Measurements from ENCODE around the gene FEM1A.
"Not testable (repeated sequence)": the region's sequence is repeated elsewhere in the genome, so short reads cannot be mapped to it uniquely, and the experiment has no call there.

Gene FEM1A

DNA sequence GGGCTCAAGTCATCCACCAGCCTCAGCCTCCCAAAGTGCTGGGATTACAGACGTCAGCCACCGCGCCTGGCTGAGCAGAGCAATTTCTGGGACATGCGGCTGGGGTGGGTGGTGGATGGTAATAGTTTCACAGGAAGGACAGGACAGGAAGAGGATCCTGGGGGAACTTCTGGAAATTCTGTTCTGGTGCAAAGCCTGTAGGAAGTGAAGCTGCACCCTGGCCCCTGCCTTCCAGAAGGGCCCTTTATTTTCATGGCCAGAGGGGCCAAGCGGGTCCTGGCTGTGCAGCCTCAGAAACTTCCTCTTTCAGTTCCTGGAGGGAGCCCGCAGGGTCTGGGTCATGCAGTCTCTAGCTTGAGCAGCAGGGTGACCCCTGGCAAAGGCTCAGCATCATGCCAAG, 15.7 kb downstream of the FEM1A start:
- DNase-seq (ENCODE audit: insufficient read length, low spot score) (no peak), FAIRE-seq (no peak)

- FAIRE-seq, result peak; percentile 71
- DNase-seq (ENCODE audit: insufficient read length, low spot score), result peak; percentile 74
Observed at GRCh38 chr19:4811328-4812131, 20.0 kb downstream of the FEM1A start.

DNA sequence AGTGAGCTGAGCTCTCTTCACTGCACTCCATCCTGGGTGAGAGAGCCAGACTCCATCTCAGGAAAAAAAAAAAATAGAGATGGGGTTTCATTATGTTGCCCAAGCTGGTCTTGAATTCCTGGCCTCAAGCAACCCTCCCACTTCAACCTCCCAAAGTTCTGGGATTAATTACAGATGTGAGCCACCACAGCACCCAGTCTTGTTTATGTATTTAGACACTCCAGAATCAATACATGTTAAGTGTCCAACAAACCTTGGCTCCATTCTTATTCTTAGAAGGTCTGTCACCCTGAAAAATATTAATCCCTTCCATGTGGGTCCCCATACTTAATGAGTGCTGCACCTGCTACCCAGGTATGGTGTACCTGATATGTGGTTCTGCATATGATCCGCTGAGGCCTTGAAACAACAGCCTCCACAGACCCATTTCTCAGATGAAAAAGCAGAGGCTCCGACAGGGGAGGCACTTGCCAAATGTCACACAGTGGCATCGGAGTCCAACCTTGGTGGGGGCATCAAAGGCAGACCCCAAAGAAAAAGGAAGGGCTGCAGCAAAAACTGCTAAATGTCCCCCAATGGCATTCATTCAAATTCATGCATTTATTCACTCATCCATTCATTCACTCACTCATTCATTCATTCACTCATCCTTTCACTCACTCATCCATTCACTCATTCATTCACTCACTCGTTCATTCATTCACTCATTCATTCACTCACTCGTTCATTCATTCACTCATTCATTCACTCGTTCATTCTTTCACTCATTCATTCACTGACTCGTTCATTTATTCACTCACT, 23.3 kb downstream of the FEM1A start:
- DNase-seq (ENCODE audit: insufficient read length, low spot score) (no peak), FAIRE-seq (no peak)

GRCh38 chr19:4815426-4816201, 24.1 kb downstream of the FEM1A start:
- FAIRE-seq, result peak; percentile 98

GRCh38 chr19:4816202-4816949, 24.8 kb downstream of the FEM1A start:
- DNase-seq (ENCODE audit: insufficient read length, low spot score) (no peak), FAIRE-seq (no peak)

More at GRCh38 chr19:4815426-4816201, 24.1 kb downstream of the FEM1A start:
- DNase-seq (ENCODE audit: insufficient read length, low spot score), result peak; percentile 90

- FAIRE-seq, result no peak
Observed at GRCh38 chr19:4816950-4817278, 25.4 kb downstream of the FEM1A start.

DNA sequence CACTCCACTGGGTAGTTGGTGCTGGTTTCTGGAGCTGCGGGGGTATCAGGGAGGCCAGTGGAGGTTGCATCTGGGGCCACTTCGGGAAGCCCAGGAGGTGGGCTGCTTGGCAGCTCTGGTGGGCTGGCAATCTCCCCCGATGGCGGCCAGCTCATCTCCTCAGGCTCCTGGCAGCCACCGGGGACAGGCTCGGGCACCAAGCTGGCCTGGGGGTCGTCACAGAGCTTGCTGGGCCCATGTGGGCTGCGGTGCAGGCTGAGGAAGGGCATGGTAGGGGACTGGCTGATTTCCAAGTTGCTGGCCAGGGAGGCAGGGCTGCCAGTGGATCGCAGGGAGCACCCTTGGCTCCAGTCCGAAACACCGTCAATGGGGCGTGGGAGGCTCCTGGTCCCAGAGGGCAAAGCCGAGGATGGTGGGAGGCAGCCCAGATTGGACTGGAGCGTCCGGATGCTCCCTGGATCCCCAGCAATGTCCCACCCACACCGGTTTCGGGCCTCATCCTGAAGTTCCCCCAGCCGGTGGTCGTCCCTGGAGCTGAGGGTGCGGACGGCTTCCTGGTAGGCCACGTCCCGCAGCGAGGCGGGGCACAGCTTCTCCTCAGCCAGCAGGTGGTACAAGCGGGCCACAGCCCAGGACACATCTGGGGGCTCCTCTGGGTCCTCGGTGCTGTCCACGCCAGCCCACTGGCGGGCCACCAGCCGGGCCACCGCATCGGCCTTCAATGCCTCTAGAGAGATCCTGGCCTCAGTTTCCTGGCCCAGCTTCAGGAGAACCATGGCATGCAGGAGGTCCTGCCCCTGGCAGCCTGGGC, 26.1 kb downstream of the FEM1A start:
- DNase-seq (ENCODE audit: insufficient read length, low spot score), result no peak
- FAIRE-seq, result no peak

More at GRCh38 chr19:4816950-4817278, 25.4 kb downstream of the FEM1A start:
- no peak for DNase-seq (ENCODE audit: insufficient read length, low spot score)

DNA sequence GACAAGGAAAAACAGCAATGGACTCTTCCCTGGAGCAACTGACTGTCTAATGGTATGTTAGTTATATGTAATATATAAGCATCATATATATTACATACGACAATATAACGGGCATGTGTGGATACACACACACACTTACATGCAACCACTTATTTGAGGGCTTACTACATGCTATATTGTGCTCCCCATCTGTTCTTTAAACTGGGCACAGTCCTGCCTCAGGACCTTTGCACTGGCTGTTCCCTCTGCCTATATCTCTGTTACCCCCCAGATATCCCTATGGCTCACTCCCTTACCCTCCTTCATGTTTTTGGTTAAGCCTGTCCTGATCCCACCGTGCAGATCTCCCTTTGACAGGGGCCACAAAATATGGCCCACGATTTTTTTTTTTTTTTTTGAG, 29.7 kb downstream of the FEM1A start:
- FAIRE-seq, result no peak
- no peak for DNase-seq (ENCODE audit: insufficient read length, low spot score)

DNA sequence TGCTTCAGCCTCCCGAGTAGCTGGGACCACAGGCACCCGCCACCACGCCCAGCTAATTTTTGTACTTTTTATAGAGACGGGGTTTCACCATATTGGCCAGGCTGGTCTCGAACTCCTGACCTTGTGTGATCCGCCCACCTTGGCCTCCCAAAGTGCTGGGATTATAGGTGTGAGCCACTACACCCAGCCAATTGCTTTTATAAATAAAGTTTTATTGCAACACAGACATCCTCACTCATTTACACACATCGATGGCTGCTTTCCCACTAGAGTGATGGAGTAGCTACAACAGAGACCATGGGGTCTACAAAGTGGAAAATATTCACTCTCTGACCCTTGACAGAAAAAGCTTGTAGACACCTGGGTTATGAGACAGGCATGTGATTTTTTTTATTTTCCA, 30.8 kb downstream of the FEM1A start:
- not testable (repeated sequence) for DNase-seq (ENCODE audit: insufficient read length, low spot score); FAIRE-seq

- DNase-seq (ENCODE audit: insufficient read length, low spot score) (no peak), FAIRE-seq (no peak)
Observed at GRCh38 chr19:4823577-4823976, 32.0 kb downstream of the FEM1A start.

DNA sequence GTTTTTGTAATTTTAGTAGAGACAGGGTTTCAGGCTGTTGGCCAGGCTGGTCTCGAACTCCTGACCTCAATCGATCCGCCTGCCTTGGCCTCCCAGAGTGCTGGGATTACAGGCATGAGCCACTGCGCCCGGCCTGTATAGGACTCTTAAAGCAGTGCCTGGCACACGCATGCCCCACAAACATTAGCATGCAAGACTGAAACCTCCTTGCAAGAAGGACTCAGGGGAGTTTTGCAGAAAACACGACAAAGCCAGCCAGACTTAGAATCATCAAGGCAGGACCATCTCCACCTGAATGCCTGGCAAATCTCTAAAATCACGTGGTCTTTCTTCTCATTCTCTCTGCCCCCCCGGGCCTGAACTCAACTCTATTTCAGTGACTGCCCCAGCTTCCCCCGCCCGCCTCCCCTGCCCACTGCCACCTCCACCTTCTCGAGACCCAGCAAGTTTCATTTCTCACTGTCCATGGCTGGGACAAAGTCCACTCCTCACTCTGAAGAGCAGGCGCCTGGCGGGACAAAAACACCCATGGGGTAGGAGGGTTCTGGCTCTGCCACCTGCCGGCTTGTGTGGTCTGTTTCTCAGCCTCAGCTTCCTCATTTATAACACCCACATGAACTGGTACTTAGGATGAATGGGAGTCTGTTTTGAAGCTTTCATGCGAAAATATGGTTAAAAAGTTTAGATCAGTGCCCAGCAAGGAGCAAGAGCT, 37.6 kb downstream of the FEM1A start:
- DNase-seq (ENCODE audit: insufficient read length, low spot score) (no peak), FAIRE-seq (peak; percentile 83)

DNA sequence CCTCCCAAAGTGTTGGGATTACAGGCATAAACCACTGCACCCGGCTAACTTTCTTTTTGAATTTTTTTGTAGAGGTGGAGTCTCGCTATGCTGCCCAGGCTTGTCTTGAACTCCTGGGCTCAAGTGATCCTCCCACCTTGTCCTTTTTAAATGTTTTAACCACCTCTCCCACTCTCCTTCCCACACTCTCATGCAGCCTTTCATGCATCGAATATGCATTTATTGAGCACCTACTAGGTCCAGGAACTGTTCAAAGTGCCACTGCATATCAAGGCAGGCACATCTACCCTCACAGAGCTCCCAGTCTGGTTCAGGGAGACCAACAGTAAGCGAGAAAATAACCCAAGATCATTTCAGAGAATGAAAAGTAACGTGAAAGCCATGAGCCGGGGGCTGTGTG, 38.8 kb downstream of the FEM1A start:
- FAIRE-seq (peak; percentile 79), DNase-seq (ENCODE audit: insufficient read length, low spot score) (no peak)

DNA sequence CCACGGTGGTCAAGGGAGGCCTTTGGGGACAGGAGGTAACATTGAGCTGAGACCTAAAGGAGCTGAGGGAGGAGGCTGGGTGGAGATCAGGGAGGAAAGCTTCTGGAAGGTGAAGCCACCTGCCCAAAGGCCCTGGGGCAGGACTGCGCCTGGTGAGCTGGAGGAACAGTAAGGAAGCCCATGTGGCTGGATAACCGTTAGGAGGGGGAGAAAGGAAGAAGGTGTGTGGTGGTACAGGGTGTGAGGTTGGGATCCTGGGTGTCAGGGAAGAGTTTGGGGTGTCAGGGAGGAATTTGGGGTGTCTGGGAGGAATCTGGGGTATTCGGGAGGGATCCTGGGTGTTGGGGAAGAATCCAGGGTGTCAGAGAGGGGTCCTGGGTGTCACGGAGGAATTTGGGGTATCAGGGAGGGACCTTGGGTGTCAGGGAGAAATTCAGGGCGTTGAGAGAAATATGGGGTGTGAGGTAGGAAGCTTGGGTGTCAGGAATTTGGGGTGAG, 39.3 kb downstream of the FEM1A start:
- DNase-seq (ENCODE audit: insufficient read length, low spot score), result no peak
- FAIRE-seq, result peak; percentile 21

DNA sequence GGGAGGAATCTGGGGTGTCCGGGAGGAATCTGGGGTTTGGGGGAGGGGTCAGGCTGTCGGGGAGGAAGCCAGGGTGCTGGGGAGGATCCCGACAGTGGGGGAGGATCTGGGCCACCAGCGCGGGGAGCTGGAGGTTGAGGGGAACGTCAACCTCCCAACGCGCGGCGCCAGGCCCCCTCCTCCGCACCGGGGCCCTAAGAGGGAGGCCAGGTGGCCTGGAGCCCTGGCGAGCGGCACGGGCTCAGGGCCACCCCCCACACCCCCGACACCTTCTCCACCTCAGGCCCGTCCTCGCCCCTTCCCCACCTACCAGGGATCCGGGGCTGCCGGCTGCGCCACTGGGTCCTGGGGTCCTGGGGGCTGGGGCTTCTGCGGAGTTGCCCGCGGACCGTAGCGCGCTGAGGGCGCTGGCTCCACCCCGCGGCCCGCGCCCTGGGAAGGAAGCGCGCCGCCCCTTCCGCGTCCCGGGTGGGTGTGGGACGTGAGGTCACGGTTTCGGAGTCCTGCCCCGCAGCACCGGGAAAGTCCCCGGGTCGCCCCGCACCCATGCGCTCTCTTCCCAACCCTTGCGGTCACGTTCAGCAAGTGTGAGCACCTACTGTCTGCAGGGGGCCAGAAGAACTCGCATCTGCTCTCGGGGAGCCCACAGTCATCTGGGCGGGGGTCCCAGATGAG, 39.9 kb downstream of the FEM1A start, which contains the start of gene TICAM1:
TICAM1 (minus strand) TSS at position 409 of the 675 bp plus-strand sequence. CDS start 13,335 bp downstream, outside the sequence.
- no peak for DNase-seq (ENCODE audit: insufficient read length, low spot score)
- FAIRE-seq, result peak; percentile 89

- FAIRE-seq; DNase-seq (ENCODE audit: insufficient read length, low spot score): not testable (repeated sequence)
Observed at GRCh38 chr19:4831979-4832340, 40.4 kb downstream of the FEM1A start.

- no peak for FAIRE-seq
- DNase-seq (ENCODE audit: insufficient read length, low spot score), result no peak
Observed at GRCh38 chr19:4832776-4833175, 41.2 kb downstream of the FEM1A start.

DNA sequence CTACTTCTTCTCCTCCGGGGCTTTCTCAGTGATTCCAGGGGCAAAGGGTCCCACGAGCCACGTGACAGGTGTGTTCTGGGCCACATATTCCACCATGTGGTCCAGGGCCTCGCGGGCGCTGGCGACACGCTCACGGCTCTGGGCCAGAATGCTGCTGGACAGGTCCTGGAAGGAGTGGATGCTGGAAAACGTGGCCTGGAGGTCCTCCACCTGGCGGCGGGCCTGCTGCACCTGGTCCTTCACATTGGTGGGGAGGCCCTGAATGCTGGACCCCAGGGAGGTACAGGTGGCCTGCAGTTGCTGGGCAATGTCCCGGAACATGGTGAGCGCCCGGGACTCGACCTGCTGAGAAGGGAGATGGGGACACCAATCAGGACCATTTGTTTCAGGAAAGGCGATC, 47.7 kb downstream of the FEM1A start:
- DNase-seq (ENCODE audit: insufficient read length, low spot score) (no peak), FAIRE-seq (no peak)

DNA sequence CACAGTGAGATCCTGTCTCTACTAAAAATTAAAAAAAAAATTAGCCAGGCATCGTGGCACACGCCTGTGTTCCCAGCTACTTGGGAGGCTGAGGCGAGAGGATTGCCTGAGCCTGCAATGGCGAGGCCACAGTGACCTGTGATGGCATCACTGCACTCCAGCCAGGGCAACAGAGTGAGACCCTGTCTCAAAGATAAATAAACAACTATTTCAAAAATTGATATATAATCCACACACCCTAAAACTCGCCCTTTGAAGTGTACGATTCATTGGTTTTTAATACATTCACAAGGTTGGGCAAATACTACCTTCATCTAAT, 52.1 kb downstream of the FEM1A start:
- FAIRE-seq (no peak), DNase-seq (ENCODE audit: insufficient read length, low spot score) (no peak)
